NOMO-1 treated with dmso at 0.1 percent for 144 hours (cell line): Measurements from ENCODE around the gene TRIM56.
"Not testable (repeated sequence)": the region's sequence is repeated elsewhere in the genome, so short reads cannot be mapped to it uniquely, and the experiment has no call there.

Source experiments
- DNase-seq: peaks from one replicate; lab custom pipeline; 2025; ENCODE audit not compliant: unreplicated experiment; lab: John Stamatoyannopoulos, UW

TRIM56 gene

GRCh38 chr7:101089876-101090275 lies 4.6 kb downstream of the TRIM56 start:
- no peak for DNase-seq

DNA sequence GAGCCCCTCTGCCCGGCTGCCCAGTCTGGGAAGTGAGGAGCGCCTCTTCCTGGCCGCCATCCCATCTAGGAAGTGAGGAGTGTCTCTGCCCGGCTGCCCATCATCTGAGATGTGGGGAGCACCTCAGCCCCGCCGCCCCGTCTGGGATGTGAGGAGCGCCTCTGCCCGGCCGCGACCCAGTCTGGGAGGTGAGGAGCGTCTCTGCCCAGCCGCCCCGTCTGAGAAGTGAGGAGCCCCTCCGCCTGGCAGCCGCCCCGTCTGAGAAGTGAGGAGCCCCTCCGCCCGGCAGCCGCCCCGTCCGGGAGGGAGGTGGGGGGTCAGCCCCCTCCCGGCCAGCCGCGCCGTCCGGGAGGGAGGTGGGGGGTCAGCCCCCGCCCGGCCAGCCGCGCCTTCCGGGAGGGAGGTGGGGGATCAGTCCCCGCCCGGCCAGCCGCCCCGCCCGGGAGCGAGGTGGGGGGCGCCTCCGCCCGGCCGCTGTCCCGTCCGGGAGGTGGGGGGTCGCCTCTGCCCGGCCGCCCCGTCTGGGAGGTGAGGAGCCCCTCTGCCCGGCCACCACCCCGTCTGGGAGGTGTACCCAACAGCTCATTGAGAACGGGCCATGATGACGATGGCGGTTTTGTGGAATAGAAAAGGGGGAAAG lies 7.1 kb downstream of the TRIM56 start:
- not testable (repeated sequence) for DNase-seq

DNA sequence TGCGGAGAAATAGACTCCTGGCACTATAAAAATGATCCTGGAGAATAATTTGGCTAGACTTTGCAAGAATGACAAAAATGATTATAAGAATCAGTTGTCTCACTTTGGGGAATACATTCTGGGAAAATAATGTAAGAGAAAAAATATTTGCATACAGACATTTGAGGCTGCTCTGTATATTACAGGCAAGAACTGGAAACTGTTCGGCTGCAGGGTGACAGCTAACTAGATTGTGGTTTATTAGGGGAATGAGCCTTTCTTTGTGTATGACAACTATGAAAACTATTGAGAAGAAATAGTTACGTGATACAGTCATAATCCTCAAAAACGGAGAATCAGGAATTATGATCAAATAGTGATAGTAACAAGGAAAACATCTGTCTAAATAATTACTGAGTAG lies 8.6 kb downstream of the TRIM56 start:
- no peak for DNase-seq

DNA sequence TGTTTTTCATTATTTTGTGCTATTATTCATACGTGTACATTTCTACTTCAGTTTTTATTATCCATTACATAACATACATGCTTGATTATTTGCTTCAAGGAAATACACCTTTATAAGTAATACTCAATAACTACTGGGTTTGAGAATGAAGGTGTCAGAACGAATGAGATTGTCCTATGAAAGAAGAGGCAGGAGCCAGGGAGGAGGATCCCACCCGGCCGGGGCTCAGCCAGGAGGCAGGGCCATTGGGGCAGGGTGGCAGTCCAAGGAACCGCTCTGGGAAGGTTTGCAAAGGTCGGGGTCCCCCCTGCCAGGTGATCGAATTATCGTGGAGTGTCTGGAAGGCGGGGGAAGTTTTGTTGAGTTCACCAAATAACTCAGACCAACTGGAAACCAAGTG lies 9.1 kb downstream of the TRIM56 start:
- DNase-seq = no peak

GRCh38 chr7:101094791-101095375 lies 9.6 kb downstream of the TRIM56 start:
- no peak for DNase-seq

DNA sequence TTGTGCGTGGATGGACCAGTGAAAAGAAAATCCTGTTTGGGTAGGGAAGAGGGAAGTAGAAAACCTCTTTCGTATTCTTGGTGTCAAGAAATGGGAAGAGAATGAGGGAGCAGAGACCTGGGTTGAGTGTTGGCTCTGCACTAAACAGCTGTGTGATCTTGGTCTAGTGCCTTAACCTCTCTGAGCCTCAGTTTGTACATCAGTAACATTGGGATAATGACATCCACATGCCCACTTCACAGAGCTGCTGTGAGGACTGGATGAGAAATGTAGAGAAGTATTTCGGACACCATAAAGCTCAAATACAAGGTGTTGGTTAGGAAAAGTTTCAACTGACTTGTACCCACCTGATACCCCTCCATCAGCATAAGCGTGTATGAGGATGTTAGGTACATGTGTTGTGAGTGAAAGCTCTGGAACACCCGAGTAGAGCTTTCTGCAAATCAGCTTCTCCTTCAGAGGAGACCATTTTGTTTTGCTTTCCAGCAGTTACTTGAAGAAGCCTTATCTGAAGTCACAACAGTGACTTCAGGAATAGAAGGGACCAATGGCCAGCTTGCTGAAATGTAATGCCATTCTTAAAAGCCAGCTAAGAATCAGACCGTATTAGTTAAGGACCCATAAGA lies 11.2 kb downstream of the TRIM56 start:
- DNase-seq = no peak

GRCh38 chr7:101096957-101097347 lies 11.7 kb downstream of the TRIM56 start:
- DNase-seq = no peak

DNA sequence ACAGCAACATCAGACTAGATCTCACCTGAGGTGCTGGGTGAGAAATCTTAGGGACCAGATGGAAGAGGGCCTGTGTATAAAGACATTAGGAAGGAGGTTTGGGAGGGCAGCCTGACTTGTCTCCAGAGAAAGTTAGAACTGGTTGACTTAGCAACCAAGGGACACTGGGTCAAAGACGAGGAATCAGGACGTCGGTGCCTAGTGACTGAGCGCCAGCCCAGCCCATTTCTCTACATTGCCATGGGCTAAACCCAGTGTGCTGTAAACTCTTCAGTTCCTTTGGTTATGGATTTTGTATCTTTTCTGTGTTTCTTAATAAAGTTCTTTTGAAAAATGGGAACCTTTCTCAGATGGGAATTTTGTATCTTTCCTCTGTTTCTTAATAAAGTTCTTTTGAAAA lies 12.3 kb downstream of the TRIM56 start:
- no peak for DNase-seq

DNA sequence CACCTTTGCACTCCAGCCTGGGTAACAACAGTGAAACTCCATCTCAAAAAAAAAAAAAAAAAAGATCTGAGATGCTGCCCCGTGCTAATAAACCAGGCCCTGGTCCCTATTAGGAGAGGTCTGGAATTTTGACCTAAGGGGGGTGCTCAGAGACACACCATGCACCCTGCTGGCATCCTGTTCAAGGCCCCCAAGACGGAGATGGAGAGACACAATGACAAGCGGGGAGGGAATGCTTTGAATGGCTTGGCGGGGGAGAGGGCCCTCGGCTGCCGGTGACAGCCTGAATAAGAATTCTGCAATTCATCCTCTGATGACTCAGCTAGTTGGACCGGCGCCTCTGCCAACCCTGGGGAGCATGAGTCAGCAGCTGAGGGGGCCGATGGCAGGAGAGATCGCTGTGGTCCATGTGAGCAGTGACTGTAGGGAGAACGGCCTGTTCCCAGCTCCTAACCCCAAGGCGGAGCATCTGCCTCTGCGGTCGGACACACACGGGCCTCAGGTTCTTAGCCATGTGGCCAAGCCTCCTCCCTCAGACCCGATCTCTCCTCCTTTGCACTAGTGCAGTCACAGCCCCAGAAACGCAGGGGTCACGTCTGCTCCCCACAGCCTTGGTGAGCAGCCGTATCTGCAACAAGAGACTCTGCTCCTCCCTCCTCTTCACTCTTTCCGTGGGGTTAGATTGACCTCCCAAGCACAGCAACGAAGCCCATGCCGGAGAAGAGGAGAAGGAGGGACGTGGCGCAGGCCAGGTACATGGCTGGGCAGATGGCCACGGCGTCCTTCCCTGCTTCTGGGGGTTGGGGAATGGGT lies 14.9 kb downstream of the TRIM56 start:
- DNase-seq = peak; percentile 85

GRCh38 chr7:101100858-101101847 lies 15.9 kb downstream of the TRIM56 start:
- DNase-seq = no peak

DNA sequence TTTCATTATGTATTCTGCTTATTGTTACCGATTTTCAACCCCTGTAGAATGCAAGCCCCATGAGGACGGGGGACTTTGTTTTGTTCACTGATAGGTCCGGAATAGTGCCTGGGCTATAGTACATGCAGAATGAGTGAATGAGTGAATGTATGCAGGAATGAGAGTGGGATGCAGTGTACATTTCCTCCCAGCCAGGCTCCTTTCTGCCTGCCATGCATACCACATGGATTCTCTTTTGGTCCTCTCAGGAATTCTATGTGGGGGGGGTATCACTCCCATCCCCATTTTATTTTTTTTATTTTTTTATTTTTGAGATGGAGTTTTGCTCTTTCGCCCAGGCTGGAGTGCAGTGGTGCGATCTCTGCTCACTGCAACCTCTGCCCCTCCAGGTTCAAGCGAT lies 16.7 kb downstream of the TRIM56 start:
- no peak for DNase-seq

- DNase-seq = not testable (repeated sequence)
These were observed 18.4 kb downstream of the TRIM56 start for GRCh38 chr7:101103701-101104100.

DNA sequence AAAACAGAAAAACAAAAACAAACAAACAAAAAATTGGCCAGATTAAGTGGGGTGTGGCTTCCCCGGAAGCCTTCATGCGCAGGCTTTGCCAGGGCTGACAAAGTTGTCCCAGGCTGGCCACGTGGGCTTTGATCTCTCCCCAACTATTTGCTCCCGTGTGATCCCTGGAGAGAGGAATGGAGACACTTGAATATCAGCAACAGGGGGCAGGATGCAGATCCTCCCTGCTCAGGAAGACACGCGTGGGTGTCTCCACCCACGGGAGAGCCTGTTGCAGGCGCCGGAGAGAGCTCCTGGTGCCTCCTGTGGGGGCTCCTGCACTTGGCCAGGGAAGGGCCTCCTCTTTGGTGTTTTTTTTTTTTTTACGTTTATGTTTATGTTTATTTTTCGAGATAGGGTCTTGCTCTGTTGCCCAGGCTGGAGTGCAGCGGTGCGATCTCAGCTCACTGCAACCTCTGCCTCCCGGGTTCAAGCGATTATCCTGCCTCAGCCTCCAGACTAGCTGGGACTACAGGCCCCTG lies 19.0 kb downstream of the TRIM56 start:
- DNase-seq = no peak

DNA sequence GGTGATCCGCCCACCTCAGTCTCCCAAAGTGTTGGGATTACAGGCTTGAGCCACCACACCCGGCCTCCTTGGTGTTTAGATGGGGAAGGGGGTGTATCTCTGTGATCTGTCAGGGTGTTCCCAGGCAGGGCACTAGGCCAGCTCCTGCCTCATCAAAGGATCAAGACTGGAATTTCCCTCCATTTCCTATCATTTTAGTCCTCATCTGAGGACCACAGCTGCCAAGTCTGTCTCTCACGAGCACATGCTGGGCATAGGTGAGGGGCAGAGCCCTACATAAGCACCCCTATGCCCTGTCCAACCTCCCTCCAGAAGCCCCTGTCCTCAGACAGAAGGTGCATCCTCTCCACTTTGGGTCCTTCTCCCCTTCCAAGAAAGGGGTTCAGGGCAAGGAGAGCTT lies 19.5 kb downstream of the TRIM56 start:
- no peak for DNase-seq

DNA sequence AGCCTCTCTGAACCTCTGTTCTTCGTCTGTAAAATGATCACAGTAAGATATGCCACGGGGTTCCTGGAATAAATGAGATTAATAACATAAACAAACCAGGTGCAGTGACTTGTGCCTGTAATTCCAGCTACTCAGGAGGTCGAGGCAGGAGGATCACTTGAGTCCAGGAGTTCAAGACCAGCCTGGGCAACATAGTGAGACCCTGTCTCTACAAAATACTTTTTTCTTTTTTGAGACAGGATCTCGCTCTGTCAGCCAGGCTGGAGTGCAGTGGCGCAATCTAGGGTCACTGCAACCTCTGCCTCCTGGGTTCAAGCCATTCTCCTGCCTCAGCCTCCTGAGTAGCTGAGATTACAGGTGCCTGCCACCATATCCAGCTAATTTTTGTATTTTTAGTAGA lies 20.0 kb downstream of the TRIM56 start:
- DNase-seq = not testable (repeated sequence)

DNA sequence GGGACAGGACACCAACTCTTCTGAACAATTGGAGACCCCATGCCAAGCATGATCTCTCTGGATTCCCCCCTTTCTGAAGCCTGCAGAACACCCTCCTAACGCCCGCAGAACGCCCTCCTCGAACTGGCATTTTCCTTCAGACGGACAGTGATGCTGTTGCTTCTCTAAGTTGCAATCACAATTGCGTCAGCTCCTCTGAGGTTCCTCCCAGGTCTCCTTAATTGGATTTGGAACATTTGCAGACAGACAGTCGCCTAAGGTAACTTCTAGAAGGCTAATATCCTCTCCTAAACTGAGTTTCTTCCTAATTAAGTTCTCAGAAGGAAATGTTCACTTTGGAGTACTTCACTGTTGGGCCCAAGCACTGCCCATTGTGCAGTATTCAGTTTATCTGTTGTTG lies 21.1 kb downstream of the TRIM56 start:
- DNase-seq = no peak

GRCh38 chr7:101108330-101108857 lies 23.1 kb downstream of the TRIM56 start:
- DNase-seq = peak; percentile 49

DNA sequence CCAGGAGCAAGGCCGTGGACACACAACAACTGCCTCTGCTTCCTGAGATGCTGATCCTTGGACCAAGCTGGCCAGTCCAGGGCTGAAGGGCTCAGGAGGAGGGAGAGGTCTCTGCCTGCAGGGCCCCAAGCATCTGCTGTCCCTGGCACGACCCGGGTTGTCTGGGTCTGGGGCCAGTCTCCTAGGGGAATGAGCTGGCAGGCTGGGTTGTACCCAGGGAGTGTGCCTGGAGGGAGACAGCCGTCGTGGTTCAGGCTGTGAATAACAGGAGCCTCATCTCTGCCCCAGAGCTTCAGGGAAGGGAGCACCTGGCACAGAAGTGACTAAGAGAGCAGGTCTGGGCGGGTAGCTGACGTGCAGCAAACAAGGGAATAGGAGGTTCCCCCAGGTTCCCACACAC lies 23.7 kb downstream of the TRIM56 start:
- no peak for DNase-seq

GRCh38 chr7:101109368-101109767 lies 24.1 kb downstream of the TRIM56 start:
- no peak for DNase-seq

GRCh38 chr7:101111261-101111660 lies 26.0 kb downstream of the TRIM56 start:
- no peak for DNase-seq
